UCSD-AML1 (cell line): ENCODE results near the gene PPP1R1C.
"Not testable (repeated sequence)": the region's sequence is repeated elsewhere in the genome, so short reads cannot be mapped to it uniquely, and the experiment has no call there.

Source experiments
- DNase-seq: peaks from one replicate; lab custom pipeline; 2025; ENCODE audit not compliant: unreplicated experiment; lab: John Stamatoyannopoulos, UW

PPP1R1C gene

DNA sequence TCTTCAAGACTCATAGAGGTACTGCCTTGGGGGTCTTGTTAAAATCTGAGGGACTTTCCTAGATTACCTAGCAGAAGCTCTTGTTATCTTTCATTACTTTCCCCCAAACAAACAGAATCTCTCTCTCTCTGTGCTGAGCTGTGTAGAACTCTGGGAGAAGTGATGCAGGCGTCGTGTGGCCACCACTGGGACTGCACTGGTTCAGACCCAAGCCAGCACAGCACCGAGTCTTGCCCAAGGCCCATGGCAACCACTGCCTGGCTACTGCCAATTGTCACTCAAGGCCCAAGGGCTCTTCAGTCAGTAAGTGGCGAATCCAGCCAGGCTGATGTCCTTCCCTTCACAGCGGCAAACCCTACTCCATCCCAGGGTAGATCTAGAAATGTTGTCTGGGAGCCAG, 28.6 kb downstream of the PPP1R1C start:
- DNase-seq, result no peak

- DNase-seq, result no peak
These were observed 29.9 kb downstream of the PPP1R1C start for GRCh38 chr2:182015334-182016109.

- DNase-seq, result no peak
These were observed 32.6 kb downstream of the PPP1R1C start for GRCh38 chr2:182018218-182018617.

- no peak for DNase-seq
These were observed 34.1 kb downstream of the PPP1R1C start for GRCh38 chr2:182019731-182020130.

DNA sequence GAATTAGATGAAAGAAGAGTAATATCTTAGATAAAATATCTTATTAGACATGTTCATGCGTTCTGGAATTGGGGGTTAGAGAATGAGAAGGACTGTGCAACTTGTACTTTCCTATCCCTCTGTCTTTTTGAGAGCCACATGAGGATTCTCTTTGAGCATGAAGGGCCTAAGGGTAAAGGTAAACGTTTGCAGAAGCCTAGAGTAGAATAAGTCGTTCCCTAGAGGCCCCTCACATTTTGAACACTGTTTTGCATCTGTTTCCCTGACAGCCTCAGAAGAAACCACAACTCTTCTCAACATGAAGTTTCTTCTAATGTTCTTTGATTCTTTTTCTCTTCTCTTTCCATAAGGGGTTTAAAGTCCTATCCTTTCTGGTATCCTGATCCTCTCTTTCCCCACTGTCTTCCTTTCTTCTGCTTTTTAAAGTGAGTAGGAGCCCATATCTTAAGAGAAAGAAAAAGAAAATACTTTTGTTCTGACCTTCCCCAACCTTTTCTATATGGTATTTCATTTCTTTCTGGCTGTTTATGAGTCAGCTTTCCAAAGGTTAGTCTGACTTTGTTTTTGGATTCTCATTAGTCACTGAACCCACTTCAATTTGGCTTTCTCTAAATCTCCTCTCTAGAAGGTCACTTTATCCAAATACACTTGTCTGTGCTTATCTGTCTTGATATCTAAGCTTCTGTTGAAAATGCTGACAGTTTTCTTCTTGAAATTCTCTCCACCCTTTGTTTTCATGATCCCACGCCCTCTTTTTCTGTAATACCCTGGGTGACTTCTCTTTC, 34.8 kb downstream of the PPP1R1C start:
- no peak for DNase-seq

DNA sequence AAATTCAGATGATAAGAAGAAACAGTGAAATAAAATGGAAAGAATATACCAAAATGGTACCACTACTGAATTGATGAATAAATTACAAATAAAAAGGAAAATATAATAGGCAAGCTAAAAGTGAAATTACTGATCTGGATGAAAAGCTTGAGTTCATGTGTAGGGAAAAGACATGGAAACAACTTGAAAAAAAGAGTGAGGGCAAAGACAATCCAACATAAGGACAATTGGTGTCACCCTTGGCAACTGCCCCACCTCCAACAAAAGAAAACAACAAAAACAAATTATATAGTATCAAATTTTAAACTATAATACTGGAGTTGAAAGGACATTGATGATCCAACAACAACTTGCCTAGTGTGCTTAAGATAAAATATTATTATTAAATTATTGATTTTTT, 37.6 kb downstream of the PPP1R1C start:
- DNase-seq, result no peak

- not testable (repeated sequence) for DNase-seq
These were observed 45.2 kb downstream of the PPP1R1C start for GRCh38 chr2:182030875-182031274.

GRCh38 chr2:182031956-182032355, 46.3 kb downstream of the PPP1R1C start:
- no peak for DNase-seq

DNA sequence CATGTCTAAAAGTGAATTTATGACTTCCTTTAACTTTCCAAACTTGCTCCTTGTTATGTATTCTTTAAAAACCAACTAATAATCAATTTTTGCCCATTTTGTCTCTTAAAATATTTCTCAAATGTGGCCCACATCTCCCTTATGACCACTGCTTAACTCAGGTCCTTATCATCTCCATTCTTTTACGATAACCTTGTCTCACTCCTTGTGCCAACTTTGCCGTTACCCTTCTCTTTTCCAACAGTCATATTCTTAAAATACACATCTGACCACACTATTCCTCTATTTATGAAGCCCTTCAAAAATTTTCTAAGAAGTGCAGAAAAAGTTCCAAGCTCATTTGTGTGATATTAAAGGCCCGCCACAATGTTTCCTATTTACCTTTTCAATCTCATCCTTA, 47.8 kb downstream of the PPP1R1C start:
- DNase-seq, result no peak

DNA sequence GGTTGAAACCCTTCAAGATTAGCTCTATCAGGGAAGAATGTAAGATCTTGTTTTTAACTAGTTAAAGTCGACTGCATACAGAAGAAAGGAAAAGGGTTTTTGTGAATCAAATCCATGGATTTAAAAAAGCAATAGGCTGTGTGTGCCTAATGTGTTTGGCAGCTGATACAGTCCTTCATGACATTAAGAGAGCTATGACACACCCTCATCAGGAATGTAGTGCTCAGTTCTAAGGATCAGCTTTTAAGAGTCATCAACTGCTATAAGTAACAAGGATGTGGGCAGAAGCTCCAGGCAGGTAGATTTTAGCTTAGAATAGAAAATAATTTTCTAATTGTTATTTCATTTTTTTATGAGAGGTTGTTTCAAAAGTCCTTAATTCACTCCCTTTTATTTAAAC, 52.9 kb downstream of the PPP1R1C start:
- no peak for DNase-seq

- DNase-seq, result no peak
These were observed 57.4 kb downstream of the PPP1R1C start for GRCh38 chr2:182043021-182043420.

- DNase-seq, result no peak
These were observed 58.2 kb downstream of the PPP1R1C start for GRCh38 chr2:182043861-182044260.

- no peak for DNase-seq
These were observed 61.9 kb downstream of the PPP1R1C start for GRCh38 chr2:182047544-182047943.

DNA sequence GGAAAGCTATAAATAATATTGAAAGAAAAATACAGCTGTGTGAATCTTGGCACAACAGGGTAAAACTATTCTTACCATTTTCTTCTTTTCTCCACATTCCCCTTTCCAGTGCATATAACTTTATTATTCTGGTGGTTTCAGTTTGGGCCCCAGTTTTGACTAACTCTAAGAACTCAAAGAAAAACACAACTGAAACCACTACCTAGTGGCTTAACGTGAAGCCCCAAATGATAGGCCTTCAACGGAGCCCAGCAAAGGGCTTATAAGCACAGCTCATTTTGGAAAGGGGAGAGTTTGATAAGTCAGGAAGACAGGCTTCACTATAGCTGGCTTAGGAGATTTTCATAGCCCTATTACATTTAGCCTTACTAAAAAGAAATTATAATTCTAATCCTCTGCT, 62.4 kb downstream of the PPP1R1C start:
- no peak for DNase-seq

DNA sequence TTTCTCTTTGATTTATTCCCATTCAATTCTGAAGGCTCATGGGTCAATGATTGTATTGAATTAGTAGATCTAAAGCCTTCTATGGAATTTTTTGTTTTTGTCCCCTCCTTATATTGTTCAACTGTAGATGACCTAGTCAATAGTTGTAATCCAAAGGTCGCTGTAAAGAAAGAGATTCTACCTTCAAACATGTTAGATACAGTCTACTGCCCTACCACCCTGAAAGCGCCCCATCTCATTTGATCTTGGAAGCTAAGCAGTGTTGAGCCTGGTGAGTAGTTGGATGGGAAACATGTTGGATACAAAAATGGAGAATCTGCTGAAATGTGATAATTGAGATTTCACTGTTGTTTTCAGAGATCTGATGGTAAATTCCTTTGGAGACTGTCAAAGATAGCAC, 63.0 kb downstream of the PPP1R1C start:
- DNase-seq, result no peak

DNA sequence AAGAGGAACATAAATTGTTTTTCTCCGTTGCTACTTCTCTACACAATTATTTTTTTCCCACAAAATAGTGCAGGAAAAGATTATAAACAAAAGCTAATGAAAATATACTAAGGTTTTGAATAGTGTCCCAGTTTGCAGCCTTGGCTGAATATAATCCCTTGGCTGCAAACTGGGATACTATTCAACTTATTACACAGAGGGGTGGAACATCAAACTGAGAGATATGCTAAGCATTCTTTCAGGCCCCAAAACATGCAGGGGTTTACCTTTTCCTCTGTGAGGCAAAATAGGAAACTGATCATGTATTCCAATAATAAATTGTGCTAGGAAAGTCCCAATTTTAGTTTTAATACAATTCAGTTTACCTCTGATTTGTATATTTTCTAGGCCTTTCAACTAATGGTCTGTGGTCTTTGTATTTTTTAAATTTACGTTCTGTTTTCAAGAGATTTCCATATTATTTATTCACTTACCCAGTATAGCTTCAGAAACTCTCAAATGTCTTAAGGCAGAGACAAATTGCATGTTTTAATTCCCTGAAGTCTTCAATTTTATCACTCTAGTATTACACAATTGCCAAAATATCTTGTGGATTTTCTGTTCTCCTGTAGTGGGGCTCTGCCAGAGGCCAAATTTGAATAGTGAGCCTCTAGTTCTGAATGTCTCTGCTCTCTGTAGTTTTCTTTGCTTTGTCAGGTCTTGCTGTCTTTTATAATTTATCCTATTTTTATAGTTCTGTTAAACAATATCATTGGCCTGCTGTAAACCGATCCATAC, 63.9 kb downstream of the PPP1R1C start:
- no peak for DNase-seq

- no peak for DNase-seq
These were observed 64.9 kb downstream of the PPP1R1C start for GRCh38 chr2:182050333-182051135.

DNA sequence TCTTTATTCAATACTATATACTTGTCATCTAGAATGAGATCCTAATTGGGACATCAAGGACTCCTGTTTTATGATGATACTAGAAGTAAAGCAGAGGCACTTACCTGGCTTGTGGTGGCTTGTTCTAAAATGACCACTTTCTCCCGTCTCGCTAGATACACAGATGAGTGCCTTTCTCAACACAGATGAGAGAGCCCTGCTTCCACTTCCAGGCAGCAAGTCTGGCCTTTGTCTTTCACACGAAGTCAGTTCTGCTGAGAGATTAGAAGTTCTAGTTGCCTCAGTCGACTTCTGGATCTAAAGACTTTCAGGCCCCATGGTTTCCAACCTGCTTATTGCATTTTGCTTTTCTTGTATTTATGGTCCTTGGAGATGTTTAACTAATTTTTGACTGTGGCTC, 70.3 kb downstream of the PPP1R1C start:
- no peak for DNase-seq

DNA sequence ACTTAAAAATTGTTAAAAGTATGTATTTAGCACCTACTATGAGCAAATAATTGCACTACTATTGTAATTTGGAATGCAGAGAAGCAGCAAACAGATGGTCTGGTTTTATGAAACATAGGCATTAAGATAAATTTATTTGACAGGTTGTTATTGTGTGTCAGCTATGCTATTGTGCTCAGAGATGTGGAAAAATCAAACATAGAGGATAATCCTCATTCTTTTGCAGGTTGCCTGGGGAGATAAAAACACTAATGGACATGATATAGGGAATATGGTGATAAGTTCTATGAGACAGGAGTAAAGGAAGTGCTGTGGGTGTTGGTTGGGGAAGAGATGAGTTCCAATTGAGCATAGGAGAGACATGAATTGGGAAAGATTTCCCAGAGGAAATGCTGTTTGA, 71.3 kb downstream of the PPP1R1C start:
- no peak for DNase-seq

GRCh38 chr2:182058056-182058455, 72.4 kb downstream of the PPP1R1C start:
- DNase-seq, result no peak

DNA sequence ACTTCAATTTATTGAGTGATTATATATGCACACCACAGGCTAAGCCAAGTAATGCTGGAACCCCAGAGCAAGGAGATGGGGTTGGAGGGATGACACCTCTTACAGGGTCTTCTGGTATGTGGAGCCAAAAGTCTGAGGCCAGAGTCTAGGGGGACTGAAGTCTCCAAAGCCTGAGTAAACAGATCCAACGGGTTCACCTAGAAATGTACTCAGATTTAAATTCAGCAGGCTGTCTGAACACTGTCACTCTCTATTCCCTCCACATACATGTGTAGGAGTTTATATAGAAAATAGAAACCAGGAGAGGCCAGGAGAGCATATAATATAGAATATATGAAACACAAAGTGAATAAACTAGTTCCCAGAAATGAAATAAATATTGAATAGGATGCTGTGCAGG, 76.1 kb downstream of the PPP1R1C start:
- no peak for DNase-seq
